ENCODE measurements around the gene LRRC37A3.
A peak's percentile ranks its signal among the peaks of the same experiment; 100 is the strongest.
"Not testable (repeated sequence)": the region's sequence is repeated elsewhere in the genome, so short reads cannot be mapped to it uniquely, and the experiment has no call there.

The LRRC37A3 gene

DNA sequence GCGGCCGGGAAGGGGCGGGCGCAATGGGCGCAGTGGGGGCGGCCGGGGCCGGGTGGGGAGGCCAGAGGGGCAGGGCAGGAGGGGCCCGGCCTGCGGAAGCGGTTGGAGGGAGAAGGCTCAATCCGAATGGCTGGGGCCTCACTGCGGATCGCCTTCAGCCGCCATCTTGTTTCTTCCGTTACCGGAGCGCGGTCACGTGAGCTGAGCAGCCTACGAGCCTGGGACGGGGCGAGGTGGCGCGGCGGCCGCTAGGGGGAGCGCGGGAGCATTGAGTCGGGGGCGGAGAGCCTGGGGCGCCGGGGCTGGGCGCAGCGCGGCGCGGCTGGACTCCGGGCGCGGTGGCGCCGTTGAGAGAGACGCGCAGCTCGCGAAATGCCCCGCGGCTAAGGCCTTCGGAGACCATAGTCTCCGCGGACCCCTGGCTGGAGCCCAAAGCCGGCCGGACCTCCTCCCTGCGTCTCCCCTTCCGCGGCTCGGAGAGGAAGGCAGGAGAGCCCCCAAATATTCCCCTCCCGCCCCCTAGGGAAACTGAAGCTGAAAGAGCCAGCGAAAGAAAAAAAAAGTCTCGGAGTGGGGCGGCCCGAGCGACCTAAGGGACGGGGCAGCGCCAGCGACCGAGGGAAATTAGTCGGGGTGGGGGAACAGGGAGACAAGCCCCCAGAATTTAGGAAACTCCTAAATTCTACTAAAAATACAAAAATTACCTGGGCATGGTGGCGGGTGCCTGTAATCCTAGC, at the start of gene LRRC37A3:
LRRC37A3 (minus strand) TSS at position 190 of the 737 bp plus-strand sequence. CDS start 22,221 bp downstream, outside the sequence.
- peak within 1 kb of the TSS; percentile 53 for H3K4me3 ChIP-seq (ENCODE audit: low read depth, low read length)
- DNase-seq (ENCODE audit: low read depth): peak; percentile 45

DNA sequence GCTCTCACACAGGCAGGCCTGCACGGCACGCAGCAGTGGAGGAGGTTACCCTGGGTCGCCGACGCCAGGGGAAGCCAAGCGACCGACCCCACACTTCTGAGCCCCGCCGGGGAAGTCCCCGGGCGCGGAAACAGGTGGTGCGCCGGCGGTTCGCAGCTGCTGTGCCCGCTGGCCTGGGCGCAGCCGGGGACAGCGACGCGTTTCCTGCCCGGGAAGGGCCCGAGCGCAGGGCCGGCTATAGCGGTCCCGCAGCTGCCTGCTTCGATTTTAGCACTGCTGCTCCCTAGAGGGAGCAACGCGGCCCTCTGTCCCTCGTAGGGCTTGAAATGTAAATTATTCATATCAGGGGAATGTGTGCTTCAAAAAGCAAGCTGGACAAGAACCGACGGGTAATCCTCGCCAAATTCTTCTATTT, 46.6 kb upstream of the LRRC37A3 start:
- not testable (repeated sequence) for DNase-seq (ENCODE audit: low read depth)
- peak overlapping the region; percentile 36 for H3K4me3 ChIP-seq (ENCODE audit: low read depth, low read length)

DNA sequence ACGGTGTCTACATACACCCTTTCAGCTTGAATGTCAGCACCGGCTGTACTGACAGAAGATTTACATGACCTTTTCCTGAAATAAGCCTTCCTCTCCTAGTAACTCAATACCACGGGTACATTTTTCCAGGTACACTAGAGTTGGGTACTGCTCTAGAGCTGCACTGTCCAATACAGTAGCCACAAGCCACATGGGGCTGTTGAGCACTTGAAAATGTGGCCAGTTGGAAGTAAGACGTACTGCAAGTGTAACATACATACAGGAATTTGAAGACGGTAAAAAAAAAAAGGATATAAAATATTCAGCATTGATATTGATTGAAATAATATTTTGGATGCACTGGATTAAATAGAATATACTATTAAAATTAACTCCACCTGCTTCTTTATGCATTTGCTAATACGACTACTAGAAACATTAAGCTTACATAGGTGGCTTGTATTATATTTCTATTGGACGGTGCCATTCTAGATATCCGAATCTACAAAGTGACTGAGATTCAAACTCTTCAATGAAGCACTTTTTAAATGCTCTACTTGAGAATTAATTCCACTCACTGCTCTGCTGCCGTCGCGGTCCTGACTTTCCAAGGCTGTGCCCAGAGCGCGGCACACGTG, 46.1 kb upstream of the LRRC37A3 start:
- DNase-seq (ENCODE audit: low read depth): not testable (repeated sequence)
- peak overlapping the region; percentile 36 for H3K4me3 ChIP-seq (ENCODE audit: low read depth, low read length)

DNA sequence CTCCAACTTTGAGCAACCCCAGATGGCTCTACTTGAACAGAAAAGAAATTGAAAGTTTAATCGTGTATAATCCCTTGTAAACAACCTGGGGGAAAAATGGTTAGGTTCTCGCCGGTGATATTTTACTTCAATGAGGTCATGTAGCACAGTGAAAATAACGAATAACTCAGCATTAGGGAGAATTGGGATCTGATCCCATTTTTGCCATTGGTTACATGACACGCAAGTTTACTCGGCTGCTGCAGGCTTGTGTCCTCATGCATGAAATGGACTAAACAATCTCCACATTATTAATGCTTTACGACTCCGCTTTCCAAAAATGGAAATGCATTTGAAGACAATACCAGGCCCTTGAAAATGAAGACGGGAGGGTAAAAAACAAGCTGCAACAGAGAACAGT, 45.5 kb upstream of the LRRC37A3 start:
- no peak overlapping the region for H3K4me3 ChIP-seq (ENCODE audit: low read depth, low read length)
- no peak for DNase-seq (ENCODE audit: low read depth)

DNA sequence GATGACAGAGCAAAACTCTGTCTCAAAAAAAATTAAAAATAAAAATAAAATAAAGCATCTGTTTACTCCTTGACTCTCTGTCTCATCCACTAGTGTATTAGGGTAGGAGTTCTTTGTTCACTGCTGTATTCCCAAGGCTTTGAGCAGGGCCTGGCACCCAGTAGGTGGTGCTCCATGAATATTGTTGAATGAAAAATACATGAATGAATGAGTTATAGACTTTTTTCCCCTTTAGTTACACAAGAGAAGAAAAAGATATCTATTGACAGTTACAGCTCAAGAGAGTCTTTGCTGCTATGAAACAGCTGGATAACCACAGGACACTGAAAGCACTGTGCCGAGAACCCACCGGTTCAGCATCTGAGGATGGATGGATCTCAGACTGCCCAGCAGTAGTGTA, 44.5 kb upstream of the LRRC37A3 start:
- H3K4me3 ChIP-seq (ENCODE audit: low read depth, low read length): not testable (repeated sequence)

DNA sequence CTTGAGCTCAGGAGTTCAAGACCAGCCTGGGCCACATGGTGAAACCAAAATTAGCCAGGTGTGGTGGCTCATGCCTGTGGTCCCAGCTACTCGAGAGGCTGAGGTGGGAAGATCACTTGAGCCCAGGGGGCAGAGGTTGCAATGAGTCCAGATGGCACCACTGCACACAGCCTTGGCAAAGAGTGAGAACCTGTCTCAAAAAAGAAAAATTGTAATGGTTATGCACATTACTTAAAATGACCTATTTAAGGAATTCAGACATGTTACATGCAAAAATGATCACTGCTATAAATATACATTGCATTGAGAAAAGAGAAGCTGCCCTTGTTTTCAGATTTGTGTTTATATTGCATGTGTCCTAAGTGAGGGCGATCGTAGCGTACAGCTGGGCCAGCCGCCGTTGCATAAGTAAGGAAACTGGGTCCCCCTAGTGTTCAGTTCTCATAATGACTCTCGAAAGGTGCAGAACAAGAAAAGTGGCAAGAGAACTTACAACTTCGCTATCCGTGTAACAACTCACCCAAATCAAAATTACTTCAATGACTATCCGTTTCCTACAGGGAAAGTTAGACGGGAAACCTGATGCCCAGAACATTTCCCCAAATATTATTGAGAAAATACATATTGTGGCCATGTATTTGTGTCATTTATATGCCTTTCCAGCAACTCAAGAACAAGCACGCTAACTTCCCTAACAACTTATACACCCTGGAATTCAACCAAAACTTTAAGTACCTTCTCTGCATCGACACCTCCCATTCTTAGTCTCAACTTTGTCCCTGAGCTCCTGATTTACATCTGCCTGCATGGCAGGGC, 42.5 kb upstream of the LRRC37A3 start:
- not testable (repeated sequence) for DNase-seq (ENCODE audit: low read depth); H3K4me3 ChIP-seq (ENCODE audit: low read depth, low read length)

More for the DNA sequence above, 44.5 kb upstream of the LRRC37A3 start:
- DNase-seq (ENCODE audit: low read depth): not testable (repeated sequence)

DNA sequence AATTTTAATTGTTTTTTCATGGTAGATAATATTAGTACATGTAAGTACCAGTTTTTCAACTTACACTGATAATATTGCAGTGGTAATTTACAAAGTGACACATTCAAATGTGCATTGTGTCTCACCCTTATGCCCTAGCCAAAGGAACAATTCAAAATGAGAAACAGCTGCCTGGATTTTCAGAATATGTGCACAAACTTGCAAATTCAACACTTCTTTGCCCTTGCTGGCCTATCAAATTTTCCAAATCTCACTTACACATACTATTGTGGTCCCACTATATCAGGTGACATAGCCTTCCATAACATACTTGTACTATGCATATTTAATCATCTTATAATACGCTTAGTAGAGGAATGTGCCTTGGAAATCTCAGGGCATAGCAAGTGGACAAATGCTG, 32.6 kb upstream of the LRRC37A3 start:
- no peak for DNase-seq (ENCODE audit: low read depth)
- no peak overlapping the region for H3K4me3 ChIP-seq (ENCODE audit: low read depth, low read length)

DNA sequence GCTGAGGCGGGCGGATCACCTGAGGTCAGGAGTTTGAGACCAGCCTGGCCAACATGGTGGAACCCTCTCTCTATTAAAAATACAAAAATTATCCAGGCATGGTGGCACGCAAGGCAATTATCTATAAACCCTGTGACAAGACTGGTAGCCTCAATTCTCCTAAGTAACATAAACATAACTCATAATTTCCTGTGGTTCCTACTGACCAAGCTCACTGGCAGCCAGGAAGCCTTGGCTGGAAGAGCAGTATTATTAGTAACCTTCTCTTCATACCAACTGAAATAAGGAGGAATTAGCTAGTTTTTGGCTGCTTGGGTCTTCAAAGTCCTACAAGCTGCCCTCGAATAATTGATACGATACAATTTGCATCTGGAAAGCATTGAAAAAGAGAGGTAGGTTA, 31.6 kb upstream of the LRRC37A3 start:
- DNase-seq (ENCODE audit: low read depth): no peak
- no peak overlapping the region for H3K4me3 ChIP-seq (ENCODE audit: low read depth, low read length)

DNA sequence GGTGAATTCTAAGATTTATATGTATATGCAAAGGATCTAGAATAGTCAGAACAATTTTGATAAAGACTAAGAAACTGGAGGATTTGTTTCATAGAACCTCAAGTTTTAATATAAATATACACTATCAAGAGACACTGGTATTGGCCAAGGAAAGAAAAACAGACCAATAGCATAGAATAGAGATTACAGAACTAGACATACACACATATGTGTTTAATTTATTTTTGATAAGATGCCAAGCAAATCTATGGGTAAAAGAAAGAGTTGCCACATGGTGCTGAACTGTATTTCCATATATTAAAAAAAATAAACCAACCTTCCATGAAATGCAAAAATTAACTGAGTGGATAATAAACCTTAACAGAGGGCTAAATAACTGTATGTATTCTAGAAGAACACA, 27.9 kb upstream of the LRRC37A3 start:
- no peak for DNase-seq (ENCODE audit: low read depth)
- H3K4me3 ChIP-seq (ENCODE audit: low read depth, low read length): no peak overlapping the region

DNA sequence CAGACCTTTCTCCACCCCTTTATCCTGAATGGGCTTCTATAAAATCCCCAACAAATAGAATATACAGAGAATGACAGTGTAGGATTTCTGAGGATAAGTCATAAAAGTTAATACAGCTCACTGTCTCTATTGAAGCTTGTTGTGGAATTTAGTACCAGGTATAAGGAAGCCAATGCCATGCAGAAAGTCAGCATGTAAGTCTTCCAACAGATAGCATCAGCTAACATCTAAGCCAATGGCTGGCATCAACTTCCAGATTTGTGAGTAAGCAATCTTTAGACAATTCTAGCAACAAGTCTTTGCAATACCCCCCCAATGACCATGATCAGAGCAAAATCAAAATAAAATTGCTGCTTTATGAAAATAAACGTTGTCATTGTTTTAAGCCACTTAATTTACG, 22.5 kb upstream of the LRRC37A3 start:
- H3K4me3 ChIP-seq (ENCODE audit: low read depth, low read length): no peak overlapping the region
- DNase-seq (ENCODE audit: low read depth): no peak

DNA sequence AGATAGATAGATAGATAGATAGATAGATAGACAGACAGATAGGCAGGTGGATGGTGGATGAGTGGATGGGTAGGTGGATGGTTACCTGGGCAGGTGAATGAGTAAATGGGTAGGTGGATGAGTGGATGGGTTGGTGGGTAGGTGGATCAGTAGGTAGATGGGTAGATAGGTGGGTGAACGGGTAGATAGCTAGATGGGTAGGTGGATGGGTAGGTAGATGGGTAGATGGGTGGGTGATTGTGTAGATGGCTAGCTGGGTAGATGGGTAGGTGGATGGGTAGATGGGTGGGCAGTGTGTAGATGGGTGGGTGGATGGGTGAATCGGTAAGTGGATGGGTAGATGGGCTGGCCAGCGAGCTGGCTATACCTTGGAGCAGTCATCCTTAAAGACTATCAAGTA, 21.8 kb upstream of the LRRC37A3 start:
- DNase-seq (ENCODE audit: low read depth): no peak
- H3K4me3 ChIP-seq (ENCODE audit: low read depth, low read length): no peak overlapping the region

DNA sequence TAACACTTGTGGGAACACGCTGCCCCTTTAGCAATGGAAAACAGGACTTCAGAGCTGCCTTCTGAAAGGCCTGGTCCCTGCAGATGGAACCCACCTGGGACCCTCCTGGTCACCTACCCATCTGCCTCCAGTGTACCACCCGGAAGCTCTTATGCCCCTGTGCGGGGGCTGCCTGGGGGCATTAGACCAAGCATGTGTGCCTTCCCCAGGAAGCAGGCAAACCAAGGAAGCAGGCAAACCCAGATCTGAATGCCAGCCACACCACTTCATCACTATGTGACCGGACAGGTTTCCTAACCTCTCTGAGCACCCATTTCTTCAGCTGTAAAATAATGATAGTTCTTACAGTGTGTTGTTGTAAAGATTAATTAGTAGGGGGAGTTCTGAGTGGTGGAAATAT, 20.8 kb upstream of the LRRC37A3 start:
- DNase-seq (ENCODE audit: low read depth): no peak

DNA sequence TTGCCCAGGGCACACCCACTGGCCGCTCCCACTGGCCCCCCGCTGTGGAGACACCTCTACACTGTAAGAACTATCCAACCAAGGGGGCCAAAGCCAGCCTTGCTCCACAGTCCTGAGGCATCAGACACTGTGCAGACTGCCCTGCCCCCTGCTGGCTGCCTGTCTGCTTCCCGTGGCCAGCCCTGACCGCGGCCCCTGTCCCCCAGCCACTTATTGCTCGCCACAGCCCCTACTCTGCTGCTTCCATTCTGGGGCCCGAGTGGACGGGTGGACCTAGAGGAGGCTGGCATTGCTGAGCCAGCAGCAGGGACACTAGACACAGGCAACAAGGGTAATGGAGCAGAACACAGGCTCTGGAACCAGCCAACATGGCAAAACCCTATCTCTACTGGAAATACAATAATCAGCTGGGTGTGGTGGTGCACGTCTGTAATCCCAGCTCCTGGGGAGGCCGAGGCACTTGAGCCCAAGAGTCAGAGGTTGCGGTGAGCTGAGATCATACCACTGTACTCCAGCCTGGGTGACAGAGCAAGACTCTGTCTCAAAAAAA, 19.7 kb upstream of the LRRC37A3 start:
- no peak for DNase-seq (ENCODE audit: low read depth)
- H3K4me3 ChIP-seq (ENCODE audit: low read depth, low read length): no peak overlapping the region

More for the DNA sequence above, 20.8 kb upstream of the LRRC37A3 start:
- H3K4me3 ChIP-seq (ENCODE audit: low read depth, low read length): no peak overlapping the region

DNA sequence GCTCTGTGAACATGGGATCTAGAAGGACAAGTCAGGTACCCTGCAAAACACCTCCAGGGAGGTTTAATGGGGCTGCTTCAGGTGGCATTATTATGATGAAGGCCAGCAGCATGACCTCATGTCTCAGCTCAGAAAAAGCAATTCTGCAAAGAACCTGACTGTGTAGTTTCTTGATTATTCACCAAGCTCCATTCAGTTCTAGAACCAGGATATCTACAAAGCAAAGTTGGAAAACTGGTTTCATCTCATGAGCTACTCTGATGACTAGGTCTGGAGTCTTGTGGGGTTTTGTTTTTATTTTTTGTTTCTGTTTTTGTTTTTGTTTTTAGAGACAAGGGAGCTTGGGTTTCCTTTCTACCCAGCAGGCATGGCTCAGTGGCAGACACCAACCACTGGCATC, 19.0 kb upstream of the LRRC37A3 start:
- no peak overlapping the region for H3K4me3 ChIP-seq (ENCODE audit: low read depth, low read length)
- no peak for DNase-seq (ENCODE audit: low read depth)

DNA sequence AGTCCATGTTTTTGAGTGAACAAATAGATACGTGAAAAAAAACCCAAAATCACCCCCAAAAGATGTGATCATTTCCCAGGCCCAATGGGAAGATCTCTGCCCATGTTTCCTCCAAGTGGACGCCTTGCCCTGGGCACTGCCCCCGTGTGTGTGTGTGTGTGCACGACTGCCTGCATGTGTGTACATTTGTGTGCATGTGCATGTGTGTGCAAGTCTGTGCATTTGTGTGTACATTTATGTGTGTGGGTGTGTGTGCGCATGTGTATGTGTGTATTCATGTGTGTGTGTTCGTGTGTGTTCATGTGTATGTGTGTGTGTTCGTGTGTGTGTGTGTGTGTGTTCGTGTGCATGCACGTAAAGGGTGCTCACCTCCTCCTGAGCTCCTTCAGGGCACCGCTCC, 16.8 kb upstream of the LRRC37A3 start:
- no peak for DNase-seq (ENCODE audit: low read depth)

DNA sequence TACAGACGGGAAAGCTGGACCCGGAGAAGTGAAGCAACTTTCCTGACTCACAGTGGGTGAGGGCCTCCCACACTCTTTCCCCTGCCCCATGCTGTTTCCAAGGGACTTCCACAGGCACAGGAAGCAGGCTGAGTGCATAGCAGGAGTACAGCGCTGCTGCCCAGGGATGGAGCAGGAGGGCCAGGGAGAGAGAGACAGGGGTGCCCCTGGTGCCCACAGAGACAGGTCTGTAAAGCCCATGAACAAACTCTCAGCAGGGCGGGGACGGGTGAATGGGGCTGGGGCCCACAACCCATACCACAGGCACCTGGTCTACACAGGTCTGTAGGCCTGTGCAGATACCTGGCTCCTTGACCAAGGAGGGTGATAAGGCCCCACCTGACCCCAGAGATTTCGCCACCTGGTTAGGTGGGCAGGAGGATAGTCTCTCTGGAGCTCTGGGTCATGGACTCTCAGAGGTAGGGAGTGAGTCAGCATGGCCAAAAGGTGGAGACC, 15.1 kb upstream of the LRRC37A3 start:
- H3K4me3 ChIP-seq (ENCODE audit: low read depth, low read length); DNase-seq (ENCODE audit: low read depth): not testable (repeated sequence)

More for the DNA sequence above, 16.8 kb upstream of the LRRC37A3 start:
- H3K4me3 ChIP-seq (ENCODE audit: low read depth, low read length): no peak overlapping the region

DNA sequence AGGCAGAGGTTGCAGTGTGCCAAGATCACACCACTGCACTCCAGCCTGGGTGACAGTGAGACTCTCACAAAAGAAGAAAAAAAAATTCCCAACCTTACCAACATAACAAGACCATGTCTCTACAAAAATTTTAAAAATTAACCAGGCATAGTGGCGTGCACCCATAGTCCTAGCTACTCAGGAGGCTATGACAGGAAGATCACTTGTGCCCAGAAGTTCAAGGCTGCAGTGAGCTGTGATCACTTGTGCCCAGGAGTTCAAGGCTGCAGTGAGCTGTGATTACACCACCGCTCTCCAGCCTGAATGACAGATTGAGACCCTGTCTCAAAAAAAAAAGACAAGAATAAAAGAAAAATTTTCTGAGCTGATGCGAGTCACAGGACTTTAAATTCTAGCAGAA, 13.6 kb upstream of the LRRC37A3 start:
- H3K4me3 ChIP-seq (ENCODE audit: low read depth, low read length); DNase-seq (ENCODE audit: low read depth): not testable (repeated sequence)

DNA sequence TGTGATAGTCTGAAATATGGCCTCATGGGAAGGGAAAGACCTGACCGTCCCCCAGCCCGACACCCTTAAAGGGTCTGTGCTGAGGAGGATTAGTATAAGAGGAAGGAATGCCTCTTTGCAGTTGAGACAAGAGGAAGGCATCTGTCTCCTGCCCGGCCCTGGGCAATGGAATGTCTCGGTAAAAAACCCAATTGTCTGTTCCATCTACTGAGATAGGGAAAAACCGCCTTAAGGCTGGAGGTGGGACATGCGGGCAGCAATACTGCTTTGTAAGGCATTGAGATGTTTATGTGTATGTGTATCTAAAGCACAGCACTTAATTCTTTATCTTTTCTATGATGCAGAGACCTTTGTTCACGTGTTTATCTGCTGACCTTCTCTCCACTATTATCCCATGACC, 11.1 kb upstream of the LRRC37A3 start:
- not testable (repeated sequence) for DNase-seq (ENCODE audit: low read depth); H3K4me3 ChIP-seq (ENCODE audit: low read depth, low read length)

DNA sequence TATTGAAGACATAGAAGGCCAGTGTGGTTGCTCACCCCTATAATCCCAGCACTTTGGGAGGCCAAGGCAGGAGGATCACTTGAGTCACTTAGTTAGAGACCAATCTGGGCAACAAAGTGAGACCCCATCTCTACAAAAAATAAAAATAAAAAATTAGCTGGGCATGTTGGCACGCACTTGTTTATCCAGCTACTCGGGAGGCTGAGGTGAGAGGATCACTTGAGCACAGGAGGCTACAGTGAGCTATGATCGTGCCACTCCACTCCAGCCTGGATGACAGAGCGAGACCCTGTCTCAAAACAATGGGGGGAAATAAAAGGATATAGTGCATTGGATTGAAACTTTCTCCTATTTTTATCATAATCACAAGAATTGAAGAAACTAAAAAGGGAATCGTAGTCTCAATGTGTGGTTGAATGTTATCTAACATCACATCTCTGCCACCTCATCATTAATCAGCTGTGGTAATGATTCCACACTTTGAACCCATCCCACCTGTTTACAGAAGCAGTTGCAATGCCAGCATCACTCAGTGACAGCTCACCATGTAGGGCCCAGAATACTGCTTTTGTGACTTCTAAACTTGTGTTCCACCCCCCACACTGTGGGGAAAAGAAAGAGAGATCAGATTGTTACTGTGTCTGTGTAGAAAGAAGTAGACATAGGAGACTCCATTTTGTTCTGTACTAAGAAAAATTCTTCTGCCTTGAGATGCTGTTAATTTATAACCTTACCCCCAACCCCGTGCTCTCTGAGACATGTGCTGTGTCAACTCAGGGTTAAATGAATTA, 10.3 kb upstream of the LRRC37A3 start:
- DNase-seq (ENCODE audit: low read depth); H3K4me3 ChIP-seq (ENCODE audit: low read depth, low read length): not testable (repeated sequence)
